H1 (cell line): ENCODE data around the gene TARS3. TPM values are rescaled to one million over a fixed set of nuclear protein-coding genes. Genes with fewer than 3 reads are reported as not detected.

Experiments used
- BACH1 ChIP-seq: IDR thresholded peaks from 2 replicates; pipeline ENCODE4 v1.6.1; 2012; ENCODE audit warnings: low read length, improper control_type of control experiment
- BCL11A ChIP-seq, 2 experiments: IDR thresholded peaks; one replicate each; pipeline ENCODE4 v1.6.1; 2011; ENCODE audit warnings: low read depth in 2 of 2, low read length in 2 of 2, mild to moderate bottlenecking in 2 of 2
- EZH2 ChIP-seq: fragments of 200-600 bp; sonication (generic); IDR thresholded peaks from 2 replicates; pipeline ENCODE4 v1.7.1; 2012; ENCODE audit warnings: low read depth, mild to moderate bottlenecking, moderate library complexity, low read length, inconsistent platforms; ENCODE audit not compliant: severe bottlenecking
- RAD21 ChIP-seq, 2 experiments: IDR thresholded peaks in 1 of 2; conservative IDR thresholded peaks in 1 of 2; 2 replicates each; pipeline ENCODE4 v1.6.1; 2011; ENCODE audit warnings: low read depth in 2 of 2, low read length in 2 of 2, improper control_type of control experiment in 1 of 2, inconsistent platforms in 1 of 2, mild to moderate bottlenecking in 1 of 2, moderate library complexity in 1 of 2
- TAF1 ChIP-seq: IDR thresholded peaks from 2 replicates; pipeline ENCODE4 v1.6.1; 2011; ENCODE audit warnings: mild to moderate bottlenecking, low read depth, low read length
- polyA plus RNA-seq, 7 experiments: library from polyadenylated mRNA; depleted of rRNA in 3 of 7; stranded (reverse) in 5 of 7; unstranded in 2 of 7; fragments of >200 nt in 5 of 7; fragments of 200-250 nt in 2 of 7; gene quantifications; 1 replicate in 5 of 7; 2 replicates in 1 of 7; 4 replicates in 1 of 7; pipeline versions ENCODE4 v1.2.1 to v1.2.3, GENCODE V29; 2011 to 2013; ENCODE audit warnings: missing spikeins in 2 of 7, mixed read lengths in 2 of 7
- total RNA-seq: library from RNA; stranded (reverse); fragmentation: NEBNext Ultra II Directional; extraction: Animal tissue kit (Norgen Biotek cat#: 25700); gene quantifications from 2 replicates; pipeline ENCODE4 v1.2.1, GENCODE V29; 2021

Gene TARS3
- total and polyA plus RNA-seq, 2 of the 8 experiments (the other 6 are each of a cell fraction or from before 2014, with no cell fraction given), result 2.1 to 13.9 TPM

GRCh38 chr15:101646672-101647071, 77.6 kb downstream of the TARS3 start (continued):
- TF ChIP-seq BCL11A (IDR thresholded peaks at IDR 0.05; ENCODE audit: low read depth in 2 of 2, low read length in 2 of 2), result no peak
- TF ChIP-seq RAD21 (IDR thresholded peaks at IDR 0.05 in 1 of 2, conservative IDR thresholded peaks at IDR 0.05 in 1 of 2; ENCODE audit: low read depth in 2 of 2, low read length in 2 of 2), result no peak
- TF ChIP-seq EZH2, result no peak
- no peak for TF ChIP-seq BACH1
- no peak for TF ChIP-seq TAF1
